HEK293T (cell line): ENCODE measurements around the gene BTNL3.
"Not testable (repeated sequence)": the region's sequence is repeated elsewhere in the genome, so short reads cannot be mapped to it uniquely, and the experiment has no call there.

ENCODE experiments used
- CTCF ChIA-PET: fragments of 350-600 bp; formaldehyde crosslinking; extraction: SDS; loops from one replicate; lab custom pipeline; 2021; ENCODE audit warnings: antibody characterized with exemption, inconsistent platforms; lab: Yijun Ruan, JAX
- POLR2A ChIA-PET: fragments of 350-600 bp; formaldehyde crosslinking; extraction: SDS; loops from one replicate; lab custom pipeline; 2020; ENCODE audit warnings: antibody characterized with exemption, inconsistent platforms; lab: Yijun Ruan, JAX
- DNase-seq: peaks from one replicate; pipeline ENCODE4 v3.0.0; 2012; ENCODE audit warnings: mixed read lengths; ENCODE audit errors: extremely low spot score
- ARNT ChIP-seq: fragments of 450-650 bp; IDR thresholded peaks from 2 replicates; pipeline ENCODE4 v1.6.1; 2017; ENCODE audit warnings: mild to moderate bottlenecking
- BHLHE40 ChIP-seq: fragments of 450-650 bp; IDR thresholded peaks from 2 replicates; pipeline ENCODE4 v1.6.1; 2016; ENCODE audit warnings: mild to moderate bottlenecking, moderate library complexity, borderline replicate concordance
- CTBP1 ChIP-seq: fragments of 450-650 bp; IDR thresholded peaks from 2 replicates; pipeline ENCODE4 v1.6.1; 2016; ENCODE audit warnings: borderline replicate concordance
- ELF4 ChIP-seq: fragments of 450-650 bp; IDR thresholded peaks from 2 replicates; pipeline ENCODE4 v1.6.1; 2017; ENCODE audit warnings: antibody characterized with exemption
- FOXA1 ChIP-seq: fragments of 450-650 bp; IDR thresholded peaks from 2 replicates; pipeline ENCODE4 v1.6.1; 2016; ENCODE audit warnings: mild to moderate bottlenecking
- FOXK2 ChIP-seq: fragments of 450-650 bp; IDR thresholded peaks from 2 replicates; pipeline ENCODE4 v1.6.1; 2016; ENCODE audit warnings: mild to moderate bottlenecking
- FOXM1 ChIP-seq: fragments of 450-650 bp; IDR thresholded peaks from 2 replicates; pipeline ENCODE4 v1.6.1; 2017; ENCODE audit warnings: mild to moderate bottlenecking, borderline replicate concordance
- HDGF ChIP-seq: fragments of 450-650 bp; IDR thresholded peaks from 2 replicates; pipeline ENCODE4 v1.6.1; 2017; ENCODE audit warnings: antibody characterized with exemption, borderline replicate concordance
- L3MBTL2 ChIP-seq: fragments of 450-650 bp; conservative IDR thresholded peaks from 2 replicates; pipeline ENCODE4 v1.6.1; 2016; ENCODE audit warnings: mild to moderate bottlenecking
- LEF1 ChIP-seq: fragments of 450-650 bp; IDR thresholded peaks from 2 replicates; pipeline ENCODE4 v1.6.1; 2017; ENCODE audit warnings: mild to moderate bottlenecking, borderline replicate concordance
- NFRKB ChIP-seq: fragments of 450-650 bp; IDR thresholded peaks from 2 replicates; pipeline ENCODE4 v1.6.1; 2016; ENCODE audit warnings: mild to moderate bottlenecking, moderate library complexity
- SP1 ChIP-seq: fragments of 450-650 bp; IDR thresholded peaks from 2 replicates; pipeline ENCODE4 v1.6.1; 2017
- SUZ12 ChIP-seq: fragments of 450-650 bp; IDR thresholded peaks from 2 replicates; pipeline ENCODE4 v1.6.1; 2016; ENCODE audit warnings: mild to moderate bottlenecking
- TARDBP ChIP-seq: fragments of 450-650 bp; IDR thresholded peaks from 2 replicates; pipeline ENCODE4 v1.6.1; 2016
- ZNF384 ChIP-seq: fragments of 450-650 bp; IDR thresholded peaks from 2 replicates; pipeline ENCODE4 v1.6.1; 2016
- TF ChIP-seq, protein P1 (sequence below): fragments of 450-650 bp; IDR thresholded peaks from 2 replicates; pipeline ENCODE4 v1.6.1; 2016

Gene BTNL3

DNA sequence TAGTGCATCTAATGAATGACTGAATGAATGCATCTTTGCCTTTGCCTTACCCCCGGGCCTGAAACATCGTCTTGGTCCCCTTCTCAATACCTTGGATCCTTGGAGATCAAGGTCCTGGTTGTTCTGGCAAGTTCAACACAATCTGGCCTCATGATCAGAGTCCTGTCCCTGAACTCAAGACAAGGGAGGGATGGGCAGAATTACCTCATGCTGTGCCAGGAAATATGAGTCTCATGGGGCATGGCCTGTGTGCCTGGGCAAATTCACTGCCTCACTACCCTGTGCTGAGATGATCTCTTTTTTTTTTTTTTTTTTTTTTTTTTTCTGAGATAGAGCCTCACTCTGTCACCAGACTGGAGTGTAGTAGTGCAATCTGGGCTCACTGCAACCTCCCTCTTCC is 630 bp upstream of the BTNL3 start:
- POLR2A ChIA-PET, result no interaction called here
- no peak for DNase-seq
- CTCF ChIA-PET, result no interaction called here
- TF ChIP-seq HDGF, result no peak
- no peak for TF ChIP-seq SP1
- TF ChIP-seq, protein P1, sequence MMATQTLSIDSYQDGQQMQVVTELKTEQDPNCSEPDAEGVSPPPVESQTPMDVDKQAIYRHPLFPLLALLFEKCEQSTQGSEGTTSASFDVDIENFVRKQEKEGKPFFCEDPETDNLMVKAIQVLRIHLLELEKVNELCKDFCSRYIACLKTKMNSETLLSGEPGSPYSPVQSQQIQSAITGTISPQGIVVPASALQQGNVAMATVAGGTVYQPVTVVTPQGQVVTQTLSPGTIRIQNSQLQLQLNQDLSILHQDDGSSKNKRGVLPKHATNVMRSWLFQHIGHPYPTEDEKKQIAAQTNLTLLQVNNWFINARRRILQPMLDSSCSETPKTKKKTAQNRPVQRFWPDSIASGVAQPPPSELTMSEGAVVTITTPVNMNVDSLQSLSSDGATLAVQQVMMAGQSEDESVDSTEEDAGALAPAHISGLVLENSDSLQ, result no peak
- no peak for TF ChIP-seq ELF4
- no peak for TF ChIP-seq LEF1
- no peak for TF ChIP-seq L3MBTL2
- TF ChIP-seq SUZ12, result no peak
- TF ChIP-seq TARDBP, result no peak
- no peak for TF ChIP-seq FOXA1
- no peak for TF ChIP-seq ARNT
- TF ChIP-seq FOXM1, result no peak
- no peak for TF ChIP-seq CTBP1

DNA sequence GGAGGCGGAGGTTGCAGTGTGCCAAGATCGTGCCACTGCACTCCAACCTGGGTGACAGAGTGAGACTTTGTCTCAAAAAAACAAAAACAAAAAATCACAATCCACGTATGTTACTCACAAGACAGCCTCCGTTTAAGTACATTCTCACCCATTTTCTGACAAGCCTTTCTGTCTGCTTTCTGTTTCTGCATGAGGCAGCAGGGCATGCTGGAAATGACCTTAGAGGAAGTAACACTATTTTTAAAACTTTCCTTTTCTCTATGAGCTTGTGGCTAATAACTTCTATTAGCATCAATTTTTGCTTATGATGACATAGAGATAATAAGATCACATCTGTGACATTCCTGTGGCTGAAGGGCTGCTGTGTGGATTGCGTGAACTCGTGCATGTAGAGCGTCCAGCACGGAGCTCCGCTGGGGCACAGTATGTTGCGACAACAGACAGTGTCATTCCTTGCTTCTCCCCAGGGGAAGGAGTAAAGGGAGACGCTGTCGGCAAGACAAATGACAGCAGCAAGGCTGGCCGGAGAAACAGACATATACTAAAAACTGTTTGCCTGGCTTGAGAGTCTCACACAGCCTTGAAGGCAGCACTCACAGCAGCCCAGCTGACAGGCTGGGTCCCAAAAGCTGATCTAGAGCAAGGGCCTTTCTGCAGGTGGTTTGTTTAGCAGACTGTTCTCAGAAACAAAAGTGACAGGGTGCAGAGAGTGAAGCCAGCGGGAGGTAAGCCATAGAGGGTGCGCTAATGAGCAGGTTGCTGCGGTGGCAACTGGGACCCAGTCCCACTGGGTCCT is 1.6 kb downstream of the BTNL3 start:
- TF ChIP-seq LEF1 (no peak), BHLHE40 (no peak), NFRKB (no peak), CTBP1 (no peak), TARDBP (no peak), FOXA1 (no peak), ZNF384 (no peak), L3MBTL2 (no peak), FOXM1 (no peak), ELF4 (no peak), HDGF (no peak), SUZ12 (no peak), ARNT (no peak)
- TF ChIP-seq, protein P1, result no peak
- POLR2A ChIA-PET, result no interaction called here
- CTCF ChIA-PET, result no interaction called here
- no peak for DNase-seq

DNA sequence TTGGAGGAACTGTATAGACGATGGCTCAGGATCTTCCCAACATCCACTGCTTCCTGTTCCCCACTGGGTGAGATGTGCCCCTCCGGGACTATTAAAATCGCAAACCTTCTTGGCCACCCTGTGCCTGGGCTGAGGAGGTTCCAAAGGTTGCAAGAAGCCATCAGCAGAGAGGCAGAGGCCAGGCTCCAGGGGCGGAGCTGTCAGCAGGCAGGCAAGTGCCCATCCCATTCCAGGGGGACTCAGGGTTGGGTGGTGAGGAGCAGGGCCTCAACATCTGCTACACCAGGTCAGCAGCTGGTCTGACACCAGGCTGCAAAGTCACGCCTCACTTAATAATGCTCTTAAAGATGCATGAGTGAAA is 2.2 kb downstream of the BTNL3 start:
- CTCF ChIA-PET, result no interaction called here
- POLR2A ChIA-PET, result no interaction called here
- no peak for DNase-seq
- TF ChIP-seq HDGF, result no peak
- no peak for TF ChIP-seq SP1

DNA sequence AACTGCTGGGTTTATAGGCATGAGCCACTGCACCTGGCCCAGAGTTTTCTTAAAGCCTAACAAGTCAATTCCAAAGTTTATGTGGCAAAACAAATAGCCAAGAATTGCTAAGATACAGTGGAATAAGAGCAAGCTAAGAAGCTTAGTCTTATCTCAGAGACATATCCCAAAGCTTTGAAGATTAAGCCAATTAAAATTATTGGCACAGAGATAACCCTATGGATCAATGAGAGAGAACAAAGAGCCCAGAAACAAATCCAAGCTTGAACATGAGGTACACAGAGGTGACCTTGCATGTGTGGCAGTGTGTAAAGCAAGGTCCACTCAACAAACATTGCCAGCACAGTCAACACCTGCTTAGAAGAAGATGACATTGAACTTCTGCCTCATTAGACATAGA is 13.3 kb downstream of the BTNL3 start:
- no peak for DNase-seq
- ChIA-PET POLR2A (no interaction called here), CTCF (interaction anchor here (0.6 kb wide), 1 partner anchor 136 kb away, joined by 4 read pairs; no protein-coding TSS in a partner anchor)
- TF ChIP-seq CTBP1 (no peak), SUZ12 (no peak), FOXA1 (no peak), BHLHE40 (no peak), HDGF (no peak), TARDBP (no peak), FOXK2 (no peak), ELF4 (no peak), NFRKB (no peak), FOXM1 (no peak), SP1 (no peak), L3MBTL2 (no peak), ARNT (no peak), LEF1 (no peak)
- TF ChIP-seq, protein P1, result no peak

DNA sequence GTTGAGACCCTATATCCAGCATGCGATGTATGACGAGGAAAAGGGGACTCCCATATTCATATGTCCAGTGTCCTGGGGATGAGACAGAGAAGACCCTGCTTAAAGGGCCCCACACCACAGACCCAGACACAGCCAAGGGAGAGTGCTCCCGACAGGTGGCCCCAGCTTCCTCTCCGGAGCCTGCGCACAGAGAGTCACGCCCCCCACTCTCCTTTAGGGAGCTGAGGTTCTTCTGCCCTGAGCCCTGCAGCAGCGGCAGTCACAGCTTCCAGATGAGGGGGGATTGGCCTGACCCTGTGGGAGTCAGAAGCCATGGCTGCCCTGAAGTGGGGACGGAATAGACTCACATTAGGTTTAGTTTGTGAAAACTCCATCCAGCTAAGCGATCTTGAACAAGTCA is 17.1 kb downstream of the BTNL3 start:
- DNase-seq, result no peak
- TF ChIP-seq BHLHE40 (no peak), CTBP1 (no peak), SUZ12 (no peak), LEF1 (no peak), SP1 (no peak), FOXA1 (no peak), ARNT (no peak), HDGF (no peak), L3MBTL2 (no peak), FOXM1 (no peak), ZNF384 (no peak), NFRKB (no peak), FOXK2 (no peak), ELF4 (no peak), TARDBP (no peak)
- TF ChIP-seq, protein P1, result no peak
- ChIA-PET CTCF (no interaction called here), POLR2A (no interaction called here)

DNA sequence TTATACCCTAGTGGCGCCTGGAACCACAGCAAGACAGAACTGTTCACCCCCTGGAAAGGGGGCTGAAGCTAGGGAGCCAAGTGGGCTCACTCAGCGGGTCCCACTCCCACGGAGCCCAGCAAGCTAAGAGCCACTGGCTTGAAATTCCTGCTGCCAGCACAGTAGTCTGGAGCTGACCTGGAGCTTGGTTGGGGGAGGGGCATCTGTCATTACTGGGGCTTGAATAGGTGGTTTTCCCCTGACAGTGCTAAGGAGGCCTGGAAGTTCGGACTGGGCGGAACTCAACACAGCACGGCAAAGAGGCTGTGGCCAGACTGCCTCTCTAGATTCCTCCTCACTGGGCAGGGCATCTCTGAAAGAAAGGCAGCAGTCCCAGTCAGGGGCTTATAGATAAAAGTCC is 19.5 kb downstream of the BTNL3 start:
- ChIA-PET POLR2A (no interaction called here), CTCF (no interaction called here)
- no peak for TF ChIP-seq FOXA1
- no peak for TF ChIP-seq NFRKB
- TF ChIP-seq ARNT, result no peak
- no peak for TF ChIP-seq BHLHE40
- no peak for DNase-seq

DNA sequence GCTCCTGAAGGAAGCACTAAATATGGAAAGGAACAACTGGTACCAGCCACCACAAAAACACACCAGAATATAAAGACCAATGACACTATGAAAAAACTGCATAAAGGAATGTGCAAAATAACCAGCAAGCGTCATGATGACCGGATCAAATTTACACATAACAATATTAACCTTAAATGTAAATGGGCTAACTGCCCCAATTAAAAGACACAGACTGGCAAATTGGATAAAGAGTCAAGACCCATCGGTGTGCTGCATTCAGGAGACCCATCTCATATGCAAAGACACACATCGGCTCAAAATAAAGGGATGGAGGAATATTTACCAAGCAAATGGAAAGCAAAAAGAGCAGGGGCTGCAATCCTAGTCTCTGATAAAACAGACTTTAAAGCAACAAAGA is 21.4 kb downstream of the BTNL3 start:
- POLR2A ChIA-PET, CTCF ChIA-PET, DNase-seq: not testable (repeated sequence)

DNA sequence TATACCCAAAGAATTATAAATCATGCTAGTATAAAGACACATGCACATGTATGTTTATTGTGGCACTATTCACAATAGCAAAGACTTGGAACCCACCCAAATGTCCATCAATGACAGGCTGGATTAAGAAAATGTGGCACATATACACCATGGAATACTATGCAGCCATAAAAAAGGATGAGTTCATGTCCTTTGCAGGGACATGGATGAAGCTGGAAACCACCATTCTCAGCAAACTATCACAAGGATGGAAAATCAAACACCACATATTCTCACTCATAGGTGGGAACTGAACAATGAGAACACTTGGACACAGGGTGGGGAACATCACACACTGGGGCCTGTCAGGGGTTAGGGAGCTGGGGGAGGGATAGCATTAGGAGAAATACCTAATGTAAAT is 26.0 kb downstream of the BTNL3 start:
- CTCF ChIA-PET, POLR2A ChIA-PET, DNase-seq: not testable (repeated sequence)

DNA sequence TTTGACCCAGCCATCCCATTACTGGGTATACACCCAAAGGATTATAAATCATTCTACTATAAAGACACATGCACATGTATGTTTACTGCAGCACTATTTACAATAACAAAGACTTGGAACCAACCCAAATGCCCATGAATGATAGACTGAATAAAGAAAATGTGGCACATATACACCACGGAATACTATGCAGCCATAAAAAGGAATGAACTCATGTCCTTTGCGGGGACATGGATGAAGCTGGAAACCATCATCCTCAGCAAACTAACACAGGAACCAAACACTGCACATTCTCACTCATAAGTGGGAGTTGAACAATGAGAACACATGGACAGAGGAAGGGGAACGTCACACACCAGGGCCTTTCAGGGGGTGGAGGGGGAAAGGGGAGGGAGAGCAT is 28.8 kb downstream of the BTNL3 start:
- DNase-seq, POLR2A ChIA-PET, CTCF ChIA-PET: not testable (repeated sequence)
